Measurements from ENCODE around the gene NBPF3. TPM values are rescaled to one million over a fixed set of nuclear protein-coding genes. Genes with fewer than 3 reads are reported as not detected.
A peak's percentile ranks its signal among the peaks of the same experiment; 100 is the strongest.
"Not testable (repeated sequence)": the region's sequence is repeated elsewhere in the genome, so short reads cannot be mapped to it uniquely, and the experiment has no call there.

The NBPF3 gene
- total RNA-seq, 4 donors from 2014 or later: 12.2 to 26.4 (median 15.3) TPM

- Histone ChIP-seq H3K4me3 (no peak overlapping the region), H3K27me3 (peaks cover 0 to 21% of the 10 kb centered on the region in 2 donors), H3K27ac (no peak overlapping the region), H3K4me1 (peaks cover 0 to 15% (median 0%) of the 10 kb centered on the region in 4 donors), H3K9me3 (no peaks in the 10 kb centered on the region), H3K36me3 (no peaks in the 10 kb centered on the region)
- WGBS, 2 donors: 82 to 85% methylated on average over 8 of the region's 8 CpGs
- no peak for TF ChIP-seq POLR2A (IDR thresholded peaks at IDR 0.05)
- no peak for TF ChIP-seq CTCF (IDR thresholded peaks at IDR 0.05)
- TF ChIP-seq EP300 (IDR thresholded peaks at IDR 0.05): no peak
- no peak for DNase-seq (ENCODE audit: low spot score in 2 of 2)
These were observed 5.5 kb upstream of the NBPF3 start for GRCh38 chr1:21434394-21434793.

- Histone ChIP-seq H3K27me3 (peaks cover 0 to 21% of the 10 kb centered on the region in 2 donors), H3K9me3 (no peaks in the 10 kb centered on the region), H3K36me3 (no peaks in the 10 kb centered on the region), H3K4me3 (no peak overlapping the region), H3K4me1 (peaks cover 0 to 23% (median 1%) of the 10 kb centered on the region in 4 donors), H3K27ac (no peak overlapping the region)
- TF ChIP-seq POLR2A (IDR thresholded peaks at IDR 0.05) (no peak), EP300 (IDR thresholded peaks at IDR 0.05) (no peak), CTCF (IDR thresholded peaks at IDR 0.05) (no peak)
- 81 to 85% methylated on average over 18 to 19 of the region's 20 CpGs for WGBS, 2 donors
- DNase-seq (ENCODE audit: low spot score in 2 of 2): no peak
These were observed 4.1 kb upstream of the NBPF3 start for GRCh38 chr1:21435646-21436487.

GRCh38 chr1:21436488-21437340 lies 3.2 kb upstream of the NBPF3 start:
- Histone ChIP-seq H3K4me1 (peaks cover 0 to 29% (median 3%) of the 10 kb centered on the region in 4 donors), H3K27me3 (peaks cover 0 to 21% of the 10 kb centered on the region in 2 donors), H3K27ac (no peak overlapping the region), H3K36me3 (no peaks in the 10 kb centered on the region), H3K9me3 (no peaks in the 10 kb centered on the region), H3K4me3 (peak overlapping the region in 2 of 4 donors; percentile 15 to 36)
- WGBS, 2 donors: 10 to 13% methylated on average over 23 to 35 of the region's 43 CpGs
- no peak for TF ChIP-seq CTCF (IDR thresholded peaks at IDR 0.05)
- DNase-seq (ENCODE audit: low spot score in 2 of 2): no peak

GRCh38 chr1:21437341-21437640 lies 2.6 kb upstream of the NBPF3 start:
- WGBS, 2 donors: 69 to 71% methylated on average over 15 of the region's 15 CpGs

GRCh38 chr1:21438646-21439312 lies 1.2 kb upstream of the NBPF3 start:
- Histone ChIP-seq H3K27me3 (peaks cover 0 to 21% of the 10 kb centered on the region in 2 donors), H3K4me1 (peaks cover 0 to 29% (median 3%) of the 10 kb centered on the region in 4 donors)
- H3K9me3 ChIP-seq; H3K27ac ChIP-seq; DNase-seq (ENCODE audit: low spot score in 2 of 2); H3K36me3 ChIP-seq; H3K4me3 ChIP-seq: not testable (repeated sequence)
- 81 to 83% methylated on average over 12 of the region's 12 CpGs for WGBS, 2 donors

More at GRCh38 chr1:21437341-21437640, 2.6 kb upstream of the NBPF3 start:
- TF ChIP-seq CTCF (IDR thresholded peaks at IDR 0.05): no peak
- TF ChIP-seq EP300 (IDR thresholded peaks at IDR 0.05): no peak
- no peak for TF ChIP-seq POLR2A (IDR thresholded peaks at IDR 0.05)
- peaks cover 0 to 29% (median 3%) of the 10 kb centered on the region in 4 donors for H3K4me1 ChIP-seq
- H3K9me3 ChIP-seq: no peaks in the 10 kb centered on the region
- no peak for DNase-seq (ENCODE audit: low spot score in 2 of 2)
- H3K4me3 ChIP-seq: peak overlapping the region in 1 of 4 donors; percentile 36
- H3K36me3 ChIP-seq: no peaks in the 10 kb centered on the region
- H3K27ac ChIP-seq: no peak overlapping the region
- peaks cover 0 to 21% of the 10 kb centered on the region in 2 donors for H3K27me3 ChIP-seq
